NCI-H2107 (cell line): ENCODE results near the gene CR1L.
A peak's percentile ranks its signal among the peaks of the same experiment; 100 is the strongest.
"Not testable (repeated sequence)": the region's sequence is repeated elsewhere in the genome, so short reads cannot be mapped to it uniquely, and the experiment has no call there.

ENCODE experiments used
- DNase-seq: peaks from one replicate; lab custom pipeline; 2025; lab: John Stamatoyannopoulos, UW

CR1L gene

GRCh38 chr1:207646171-207646570, 1.2 kb downstream of the CR1L start:
- DNase-seq: no peak

GRCh38 chr1:207646944-207647579, 2.1 kb downstream of the CR1L start:
- no peak for DNase-seq

- no peak for DNase-seq
Measured at GRCh38 chr1:207647671-207648333, 2.9 kb downstream of the CR1L start.

GRCh38 chr1:207648334-207649209, 3.6 kb downstream of the CR1L start:
- DNase-seq: no peak

- no peak for DNase-seq
Measured at GRCh38 chr1:207649210-207649753, 4.3 kb downstream of the CR1L start.

GRCh38 chr1:207649865-207650580, 5.1 kb downstream of the CR1L start:
- no peak for DNase-seq

GRCh38 chr1:207651583-207651982, 6.7 kb downstream of the CR1L start:
- DNase-seq: no peak

GRCh38 chr1:207654320-207654719, 9.4 kb downstream of the CR1L start:
- no peak for DNase-seq

- no peak for DNase-seq
Measured at GRCh38 chr1:207658408-207658807, 13.5 kb downstream of the CR1L start.

- DNase-seq: no peak
Measured at GRCh38 chr1:207658904-207659485, 14.1 kb downstream of the CR1L start.

GRCh38 chr1:207659545-207660153, 14.7 kb downstream of the CR1L start:
- peak; percentile 58 for DNase-seq

- DNase-seq: not testable (repeated sequence)
Measured at GRCh38 chr1:207661420-207661819, 16.5 kb downstream of the CR1L start.

- DNase-seq: no peak
Measured at GRCh38 chr1:207666342-207666741, 21.4 kb downstream of the CR1L start.

- DNase-seq: no peak
Measured at GRCh38 chr1:207669528-207670009, 24.6 kb downstream of the CR1L start.

- no peak for DNase-seq
Measured at GRCh38 chr1:207670192-207670591, 25.3 kb downstream of the CR1L start.

GRCh38 chr1:207670997-207671396, 26.1 kb downstream of the CR1L start:
- no peak for DNase-seq

GRCh38 chr1:207672522-207673130, 27.7 kb downstream of the CR1L start:
- peak; percentile 61 for DNase-seq

- no peak for DNase-seq
Measured at GRCh38 chr1:207673399-207673798, 28.5 kb downstream of the CR1L start.

- DNase-seq: no peak
Measured at GRCh38 chr1:207676153-207676552, 31.2 kb downstream of the CR1L start.

GRCh38 chr1:207680590-207681388, 35.9 kb downstream of the CR1L start:
- DNase-seq: not testable (repeated sequence)
